GM18951 (cell line): ENCODE data around the gene LRCH4.
"Not testable (repeated sequence)": the region's sequence is repeated elsewhere in the genome, so short reads cannot be mapped to it uniquely, and the experiment has no call there.

Source experiments
- POLR2A ChIP-seq: IDR thresholded peaks from 4 replicates; pipeline ENCODE4 v1.6.1; 2011; ENCODE audit warnings: mild to moderate bottlenecking; ENCODE audit not compliant: insufficient read length, insufficient read depth; ENCODE audit errors: extremely low read depth
- in situ Hi-C: fragments of 300-500 bp; cut with MboI; formaldehyde crosslinking; loops from one replicate; pipeline ENCODE4 v1.12.0; 2022; ENCODE audit warnings: low sequenced_read_pairs, mixed read lengths, inconsistent platforms; ENCODE audit not compliant: unreplicated experiment

Gene LRCH4

DNA sequence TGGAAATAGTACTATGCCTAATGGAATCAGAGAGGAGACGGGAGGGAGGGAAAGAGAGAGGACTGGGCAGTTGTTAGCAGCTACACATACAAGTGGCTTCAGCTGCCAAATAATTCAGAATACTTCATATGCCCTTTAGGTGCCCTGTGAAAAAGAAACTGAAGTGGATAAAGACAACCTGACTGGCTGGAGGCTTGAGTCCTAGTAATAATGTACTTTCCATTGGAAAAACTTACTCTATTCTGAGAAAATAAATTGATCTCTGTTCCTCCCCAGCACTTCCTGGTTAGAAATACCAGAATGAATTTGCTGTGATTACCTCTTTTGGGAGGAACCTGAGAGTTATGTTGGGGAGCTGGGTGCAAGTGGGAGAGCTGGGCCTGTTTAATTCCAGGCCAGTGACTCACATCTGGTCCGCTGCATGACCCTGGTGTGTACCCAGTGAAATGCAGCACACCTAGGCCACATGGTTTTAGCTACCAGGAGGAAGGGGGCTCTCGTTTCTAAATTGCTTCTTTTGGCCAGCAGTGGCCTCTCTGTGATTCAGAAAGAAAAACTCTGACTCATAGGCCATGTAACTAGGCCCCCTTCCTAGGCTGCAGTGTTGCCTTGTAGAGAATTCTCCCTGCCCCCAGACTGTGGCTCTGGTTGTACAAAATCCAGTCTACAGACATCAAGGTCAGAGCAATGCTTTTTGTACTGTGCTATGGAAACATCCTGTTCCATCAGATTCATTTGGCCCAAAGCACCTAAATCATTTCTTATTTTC is 40.4 kb downstream of the LRCH4 start:
- TF ChIP-seq POLR2A: no peak
- in situ Hi-C loops: no loop called here

DNA sequence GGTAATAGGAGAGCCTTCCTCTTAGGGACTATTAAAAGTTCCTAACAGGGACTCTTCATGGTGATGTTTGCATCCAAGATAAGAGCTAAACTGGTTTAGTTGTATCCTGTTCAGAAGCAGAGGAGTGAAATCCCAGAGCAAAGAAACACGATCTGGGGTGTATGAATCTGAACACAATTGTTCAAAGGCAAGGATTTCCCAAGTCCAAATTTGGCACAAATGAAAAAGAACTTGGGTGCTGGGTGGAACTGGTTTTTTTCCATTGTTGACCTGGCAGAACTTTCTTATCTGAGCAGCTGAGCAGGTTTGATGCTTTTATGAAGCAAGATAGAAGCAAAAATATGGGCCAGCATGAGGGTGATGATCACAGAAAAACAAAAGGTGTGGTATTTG is 41.0 kb downstream of the LRCH4 start:
- TF ChIP-seq POLR2A: no peak
- in situ Hi-C loops: no loop called here

DNA sequence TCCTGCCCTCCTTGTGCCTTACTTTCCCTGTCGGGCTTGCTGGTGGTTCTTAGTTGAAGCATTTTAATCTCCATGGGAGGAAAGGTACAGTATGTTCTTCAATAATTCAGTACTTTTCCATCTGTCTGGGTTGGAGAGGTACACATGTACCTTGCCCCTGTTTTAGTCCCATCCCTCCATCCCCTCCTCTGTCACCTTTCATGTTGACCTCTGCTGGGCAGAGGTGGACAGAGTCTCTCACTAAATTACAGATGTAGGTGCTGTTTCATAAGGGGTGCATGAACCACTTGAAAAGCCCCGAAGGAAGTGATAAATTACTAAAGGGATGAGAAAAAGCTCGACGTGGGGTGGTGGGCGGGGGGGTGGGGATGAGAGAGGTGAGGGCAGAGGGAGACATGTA is 41.5 kb downstream of the LRCH4 start:
- in situ Hi-C loops: no loop called here

DNA sequence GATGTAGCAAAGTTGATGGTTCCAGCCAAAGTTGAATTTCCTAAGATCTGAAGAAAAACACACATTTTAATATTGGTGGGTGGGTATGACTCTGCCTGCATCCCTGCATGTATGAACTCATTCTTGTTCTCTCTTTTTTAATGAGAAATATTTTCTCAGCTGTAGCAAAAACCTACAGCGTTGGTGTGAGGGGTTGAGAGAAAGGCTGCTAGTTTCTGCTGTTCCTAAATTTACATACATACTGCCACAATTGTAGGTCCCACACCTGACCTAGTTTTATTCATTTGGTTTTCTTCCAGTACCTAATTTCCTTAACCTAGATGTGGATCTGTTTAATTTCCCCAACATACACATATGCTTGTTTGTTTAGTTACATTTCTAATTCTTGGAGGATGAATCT is 42.3 kb downstream of the LRCH4 start:
- in situ Hi-C loops: no loop called here
- no peak for TF ChIP-seq POLR2A

More for the DNA sequence above, 41.5 kb downstream of the LRCH4 start:
- TF ChIP-seq POLR2A: no peak

DNA sequence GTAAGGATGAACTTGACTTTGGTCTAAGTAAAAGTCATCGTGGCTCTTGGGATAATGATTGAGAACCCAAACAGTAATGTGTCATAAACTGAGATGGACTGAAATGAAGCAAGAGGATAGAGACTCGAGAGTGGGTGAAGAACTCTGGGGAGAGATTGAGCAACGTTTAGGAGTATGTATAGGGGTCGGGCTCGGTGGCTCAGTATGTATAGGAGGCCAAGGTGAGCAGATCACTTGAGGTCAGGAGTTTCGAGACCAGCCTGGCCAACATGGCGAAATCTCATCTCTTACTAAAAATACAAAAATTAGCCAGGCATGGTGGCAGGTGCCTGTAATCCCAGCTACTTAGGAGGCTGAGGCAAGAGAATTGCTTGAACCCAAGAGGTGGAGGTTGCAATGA is 44.6 kb downstream of the LRCH4 start:
- in situ Hi-C loops: not testable (repeated sequence)

DNA sequence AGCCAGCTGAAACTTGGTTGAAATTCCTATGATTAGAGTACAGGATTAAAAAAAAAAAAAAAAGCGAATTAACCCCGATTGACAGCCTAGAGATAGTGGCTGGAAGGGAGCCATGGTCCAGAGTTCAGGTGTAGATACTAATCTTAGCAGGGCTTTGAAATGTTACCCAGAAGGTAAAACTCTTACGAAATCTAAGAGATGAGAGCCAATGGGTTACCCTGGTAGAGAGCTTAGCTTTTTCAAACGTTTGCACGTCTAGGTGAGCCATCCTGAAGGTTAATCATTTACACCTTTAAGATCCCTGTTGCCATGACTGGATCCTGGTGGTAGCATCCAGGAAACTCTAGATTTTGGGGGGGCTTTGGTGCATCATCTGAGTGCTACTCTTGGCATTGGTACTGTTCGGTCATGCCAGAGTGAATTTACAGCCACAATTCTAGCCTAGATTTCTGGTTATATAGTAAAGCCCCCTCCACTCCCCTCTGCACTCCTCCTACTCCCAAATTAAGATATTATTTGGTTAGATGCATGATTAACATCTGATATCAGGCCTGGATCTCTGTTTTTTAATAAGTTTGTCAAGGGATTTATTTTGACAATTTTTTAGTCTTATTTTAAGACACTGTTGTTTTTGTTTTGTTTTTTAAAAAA is 45.7 kb downstream of the LRCH4 start:
- TF ChIP-seq POLR2A: no peak
- in situ Hi-C loops: no loop called here

DNA sequence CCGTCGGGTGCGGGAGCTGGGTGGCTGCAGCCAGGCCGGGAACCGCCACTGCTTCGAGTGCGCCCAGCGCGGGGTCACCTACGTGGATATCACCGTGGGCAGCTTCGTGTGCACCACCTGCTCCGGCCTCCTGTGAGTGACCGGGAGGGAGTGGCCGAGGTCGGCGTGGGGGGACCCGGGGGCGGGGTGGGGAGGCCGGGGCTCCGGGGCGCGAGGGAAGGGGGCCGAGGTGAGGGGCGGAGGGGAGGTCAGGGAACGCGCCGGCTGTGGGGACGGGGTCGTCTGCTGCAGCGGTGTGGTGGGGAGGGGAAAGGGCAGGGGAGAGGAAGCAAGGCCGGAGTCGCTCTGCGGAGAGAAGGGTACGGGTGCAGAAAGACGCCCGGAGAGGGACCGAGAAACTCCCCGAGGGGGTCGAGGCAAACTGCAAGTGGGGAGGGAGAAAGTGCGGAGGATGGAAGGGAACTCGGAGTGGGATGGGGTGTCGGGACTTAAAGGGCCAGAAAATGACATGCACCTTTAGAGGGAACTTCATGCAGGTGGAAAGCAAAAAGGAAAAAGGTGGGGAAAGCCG is 46.4 kb downstream of the LRCH4 start:
- in situ Hi-C loops: no loop called here
- TF ChIP-seq POLR2A: no peak

DNA sequence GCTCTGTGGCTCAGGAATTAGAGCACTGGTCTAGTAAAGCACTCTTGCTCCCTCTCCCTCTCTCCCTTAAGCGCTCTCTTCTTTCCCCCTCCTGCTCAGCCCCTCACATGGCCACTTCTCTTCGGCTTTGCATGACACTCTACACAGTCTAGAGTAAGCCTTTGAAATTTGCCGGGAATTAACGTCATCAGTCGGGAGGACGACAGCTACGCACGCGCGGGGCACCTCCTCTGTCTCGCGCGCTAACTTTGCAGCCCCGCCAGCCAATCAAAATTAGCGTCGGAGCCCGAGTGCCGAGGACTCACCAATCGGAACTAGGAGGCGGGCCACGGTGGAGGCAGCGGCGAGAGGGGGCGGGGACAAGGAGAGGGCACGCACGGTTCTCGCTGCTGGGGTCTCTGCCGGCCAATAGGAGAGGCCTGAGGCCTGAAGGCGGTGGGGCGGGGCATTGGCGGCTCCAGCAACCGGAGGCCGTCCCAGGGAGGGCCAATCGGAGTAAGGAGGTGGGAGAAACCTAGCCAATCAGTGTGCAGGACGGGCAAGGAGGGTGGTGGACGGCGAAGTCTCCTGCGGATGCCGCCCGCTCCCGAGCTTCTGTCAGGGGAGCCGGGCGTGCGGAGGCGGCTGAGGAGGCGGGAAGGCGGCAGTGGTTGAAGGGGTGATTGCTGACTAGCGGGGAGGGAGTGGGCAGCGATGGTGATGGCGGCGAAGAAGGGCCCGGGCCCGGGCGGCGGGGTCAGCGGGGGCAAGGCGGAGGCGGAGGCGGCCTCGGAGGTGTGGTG is 47.1 kb downstream of the LRCH4 start, which contains the start of gene AGFG2:
AGFG2 (plus strand) TSS at position 550 of the 782 bp plus-strand sequence; CDS start at position 694, 144 bp downstream.
- peak; percentile 79 for TF ChIP-seq POLR2A
- in situ Hi-C loops: no loop called here

DNA sequence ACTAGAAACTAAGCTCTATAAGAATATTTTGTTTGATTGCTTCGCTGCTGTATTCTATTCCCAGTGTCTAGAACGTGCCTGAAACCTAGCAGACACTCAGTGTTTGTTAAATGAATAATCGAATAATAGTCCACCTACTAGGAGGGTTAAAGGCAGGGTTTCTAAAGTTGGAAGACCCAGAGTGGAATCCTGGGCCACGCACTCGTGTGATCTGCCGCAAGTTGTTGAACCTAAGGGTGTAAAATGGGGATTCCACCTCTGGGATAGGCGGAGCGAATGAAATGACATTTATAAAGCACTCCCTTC is 47.6 kb downstream of the LRCH4 start:
- no peak for TF ChIP-seq POLR2A

DNA sequence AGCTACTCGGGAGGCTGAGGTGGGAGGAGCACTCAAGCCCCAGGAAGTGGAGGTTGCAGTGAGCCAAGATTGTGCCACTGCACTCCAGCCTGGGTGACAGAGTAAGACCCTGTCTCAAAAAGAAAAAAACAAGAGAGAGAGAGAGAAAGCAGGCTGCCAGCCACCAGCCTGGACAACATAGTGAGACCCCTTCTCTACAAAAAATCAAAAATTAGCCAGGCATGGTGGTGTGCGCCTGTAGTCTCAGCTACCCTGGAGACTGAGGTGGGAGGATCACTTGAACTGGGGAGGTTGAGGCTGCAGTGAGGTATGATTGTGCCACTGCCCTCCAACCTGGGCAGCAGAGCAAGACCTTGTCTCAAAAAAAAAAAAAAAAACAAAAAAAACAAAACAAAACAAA is 49.2 kb downstream of the LRCH4 start:
- in situ Hi-C loops: not testable (repeated sequence)

More for the DNA sequence above, 47.6 kb downstream of the LRCH4 start:
- in situ Hi-C loops: no loop called here

DNA sequence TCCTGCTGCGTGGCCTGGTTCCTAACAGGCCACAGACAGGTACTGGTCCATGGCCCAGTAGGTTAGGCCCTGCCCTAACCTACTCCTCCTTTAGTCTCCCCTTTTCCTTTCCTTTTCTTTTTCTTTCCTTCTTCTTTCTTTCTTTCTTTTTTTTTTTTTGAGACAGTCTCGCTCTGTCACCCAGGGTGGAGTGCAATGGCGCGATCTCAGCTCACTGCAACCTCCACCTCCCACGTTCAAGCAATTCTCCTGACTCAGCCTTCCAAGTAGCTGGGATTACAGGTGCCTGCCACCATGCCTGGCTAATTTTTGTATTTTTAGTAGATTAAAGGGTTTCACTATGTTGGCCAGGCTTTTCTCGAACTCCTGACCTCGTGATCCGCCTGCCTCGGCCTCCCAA is 49.9 kb downstream of the LRCH4 start:
- in situ Hi-C loops: not testable (repeated sequence)

DNA sequence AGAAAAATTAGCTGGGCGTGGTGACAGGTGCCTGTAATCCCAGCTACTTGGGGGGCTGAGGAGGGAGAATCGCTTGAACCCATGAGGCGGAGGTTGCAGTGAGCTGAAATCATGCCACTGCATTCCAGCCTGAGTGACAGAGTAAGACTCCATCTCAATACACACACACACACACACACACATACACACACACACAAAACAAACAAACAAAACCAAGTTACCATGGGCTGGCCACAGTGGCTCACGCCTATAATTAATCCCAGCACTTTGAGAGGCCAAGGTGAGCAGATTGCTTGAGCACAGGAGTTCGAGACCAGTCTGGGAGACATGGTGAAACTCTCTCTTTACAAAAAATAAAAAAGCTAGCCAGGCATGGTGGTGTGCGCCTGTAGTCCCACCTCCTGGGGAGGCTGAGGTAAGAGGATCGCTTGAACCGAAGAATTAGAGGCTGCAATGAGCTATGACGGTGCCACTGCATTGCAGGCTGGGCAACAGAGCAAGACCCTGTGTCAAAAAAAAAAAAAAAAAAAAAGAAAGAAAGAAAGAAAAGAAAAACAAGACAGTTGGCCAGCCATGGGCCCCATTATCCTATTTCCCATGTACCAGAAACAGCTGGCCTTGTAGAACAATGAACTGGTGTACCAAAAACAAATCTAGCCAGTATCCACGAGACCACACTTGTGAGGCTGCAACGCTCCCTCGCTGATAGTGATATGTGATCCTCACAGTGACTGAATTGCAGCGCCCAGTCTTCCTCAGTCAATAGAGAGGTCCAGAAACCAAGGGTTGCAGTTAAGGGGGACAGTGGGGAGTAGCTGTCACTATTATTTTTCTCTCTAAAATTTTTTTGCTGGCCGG is 53.5 kb downstream of the LRCH4 start:
- TF ChIP-seq POLR2A: no peak
- in situ Hi-C loops: no loop called here

DNA sequence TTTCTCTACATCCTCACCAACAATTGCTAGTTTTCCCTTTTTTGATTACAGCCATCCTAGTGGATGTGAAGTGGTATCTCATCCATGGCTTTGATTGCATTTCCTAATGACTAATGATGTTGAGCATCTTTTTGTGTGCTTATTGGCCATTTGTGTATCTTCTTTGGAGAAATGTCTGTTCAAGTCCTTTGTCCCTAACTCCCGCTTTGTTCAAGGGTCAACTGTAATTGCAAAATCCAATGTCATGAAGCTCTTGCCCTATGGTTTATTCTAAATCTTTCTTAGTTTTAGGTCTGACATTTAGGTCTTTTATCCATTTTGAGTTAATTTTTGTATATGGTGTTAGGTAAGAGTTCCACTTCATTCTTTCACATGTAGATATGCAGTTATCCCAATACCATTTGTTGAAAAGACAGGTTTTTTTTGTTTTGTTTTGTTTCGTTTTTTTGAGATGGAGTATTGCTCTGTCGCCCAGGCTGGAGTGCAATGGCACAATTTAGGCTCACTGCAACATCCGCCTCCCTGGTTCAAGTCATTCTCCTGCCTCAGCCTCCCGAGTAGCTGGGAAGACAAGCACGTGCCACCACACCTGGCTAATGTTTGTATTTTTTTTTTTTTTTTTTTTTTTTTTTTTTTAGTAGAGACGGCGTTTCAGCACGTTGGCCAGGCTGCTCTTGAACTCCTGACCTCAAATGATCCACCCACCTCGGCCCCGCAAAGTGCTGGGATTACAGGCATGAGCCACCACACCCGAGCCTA is 57.6 kb downstream of the LRCH4 start:
- in situ Hi-C loops: not testable (repeated sequence)
